ENCODE data around the gene CNN3. TPM values are rescaled to one million over a fixed set of nuclear protein-coding genes. Genes with fewer than 3 reads are reported as not detected.
A peak's percentile ranks its signal among the peaks of the same experiment; 100 is the strongest.

CNN3 gene
- total RNA-seq, 1 donor, result 316 TPM

DNA sequence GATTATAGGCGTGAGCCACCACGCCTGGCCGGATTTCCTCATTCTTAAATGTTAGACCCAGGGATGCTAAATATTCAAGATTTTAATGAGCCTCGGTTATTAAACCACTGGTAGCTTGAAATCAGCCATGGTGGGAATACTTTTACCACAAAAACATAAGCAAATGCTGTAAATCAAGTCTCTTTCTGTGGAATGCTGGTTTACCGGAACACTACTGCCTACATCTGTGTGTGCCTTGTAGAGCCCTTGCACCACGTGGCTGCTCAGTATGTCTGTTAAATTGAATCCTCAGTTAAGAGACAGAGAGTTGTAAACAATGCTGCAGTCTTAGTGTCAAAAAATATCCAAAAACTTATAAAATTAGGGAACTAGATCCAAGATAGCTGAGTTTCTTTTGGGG, 26.8 kb upstream of the CNN3 start:
- DNase-seq (ENCODE audit: insufficient read length, low spot score, missing footprints), result no peak
- Histone ChIP-seq H2AFZ (ENCODE audit: low read length) (peak overlapping the region; percentile 39), H3K27me3 (ENCODE audit: insufficient read depth, low read length) (no peaks in the 10 kb centered on the region), H3K4me2 (ENCODE audit: insufficient read depth, low read length) (no peak overlapping the region), H3K9me3 (ENCODE audit: low read depth, low read length) (no peaks in the 10 kb centered on the region), H3K79me2 (ENCODE audit: insufficient read depth, low read length) (no peaks in the 10 kb centered on the region), H4K20me1 (ENCODE audit: insufficient read depth, low read length) (no peaks in the 10 kb centered on the region), H3K4me1 (ENCODE audit: insufficient read depth, low read length) (peaks cover 16% of the 10 kb centered on the region), H3K4me3 (ENCODE audit: insufficient read depth, low read length) (no peak overlapping the region), H3K27ac (ENCODE audit: low read depth, low read length) (no peak overlapping the region), H3K36me3 (ENCODE audit: insufficient read depth, low read length) (no peaks in the 10 kb centered on the region)
- TF ChIP-seq, protein P1, sequence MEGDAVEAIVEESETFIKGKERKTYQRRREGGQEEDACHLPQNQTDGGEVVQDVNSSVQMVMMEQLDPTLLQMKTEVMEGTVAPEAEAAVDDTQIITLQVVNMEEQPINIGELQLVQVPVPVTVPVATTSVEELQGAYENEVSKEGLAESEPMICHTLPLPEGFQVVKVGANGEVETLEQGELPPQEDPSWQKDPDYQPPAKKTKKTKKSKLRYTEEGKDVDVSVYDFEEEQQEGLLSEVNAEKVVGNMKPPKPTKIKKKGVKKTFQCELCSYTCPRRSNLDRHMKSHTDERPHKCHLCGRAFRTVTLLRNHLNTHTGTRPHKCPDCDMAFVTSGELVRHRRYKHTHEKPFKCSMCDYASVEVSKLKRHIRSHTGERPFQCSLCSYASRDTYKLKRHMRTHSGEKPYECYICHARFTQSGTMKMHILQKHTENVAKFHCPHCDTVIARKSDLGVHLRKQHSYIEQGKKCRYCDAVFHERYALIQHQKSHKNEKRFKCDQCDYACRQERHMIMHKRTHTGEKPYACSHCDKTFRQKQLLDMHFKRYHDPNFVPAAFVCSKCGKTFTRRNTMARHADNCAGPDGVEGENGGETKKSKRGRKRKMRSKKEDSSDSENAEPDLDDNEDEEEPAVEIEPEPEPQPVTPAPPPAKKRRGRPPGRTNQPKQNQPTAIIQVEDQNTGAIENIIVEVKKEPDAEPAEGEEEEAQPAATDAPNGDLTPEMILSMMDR (IDR thresholded peaks at IDR 0.05; ENCODE audit: extremely low read depth, low read depth, low read length), result no peak

DNA sequence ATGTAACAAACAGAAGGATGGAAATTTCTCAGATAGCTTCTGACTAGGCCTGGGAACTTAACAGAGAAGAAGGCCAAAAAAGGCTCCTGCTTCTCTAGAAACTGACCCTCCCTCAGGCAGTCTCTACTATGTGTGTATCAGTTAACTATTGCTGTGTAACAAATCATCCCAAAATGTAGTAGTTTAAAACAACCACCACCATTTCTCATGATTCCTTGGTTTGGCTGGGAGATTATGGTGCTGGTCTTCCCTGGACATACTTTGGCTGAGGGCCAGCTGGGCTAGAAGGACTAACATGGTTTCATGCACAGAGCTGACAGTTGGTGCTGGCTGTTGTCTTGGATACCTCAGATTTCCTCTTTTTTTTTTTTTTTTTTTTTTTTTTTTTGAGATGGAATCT, 26.2 kb upstream of the CNN3 start:
- H3K36me3 ChIP-seq (ENCODE audit: insufficient read depth, low read length), result no peaks in the 10 kb centered on the region
- H3K4me2 ChIP-seq (ENCODE audit: insufficient read depth, low read length), result no peak overlapping the region
- H3K27me3 ChIP-seq (ENCODE audit: insufficient read depth, low read length), result no peaks in the 10 kb centered on the region
- peaks cover 16% of the 10 kb centered on the region for H3K4me1 ChIP-seq (ENCODE audit: insufficient read depth, low read length)
- H2AFZ ChIP-seq (ENCODE audit: low read length), result no peak overlapping the region
- no peaks in the 10 kb centered on the region for H3K9me3 ChIP-seq (ENCODE audit: low read depth, low read length)
- TF ChIP-seq, protein P1 (IDR thresholded peaks at IDR 0.05; ENCODE audit: extremely low read depth, low read depth, low read length), result no peak
- H3K79me2 ChIP-seq (ENCODE audit: insufficient read depth, low read length), result no peaks in the 10 kb centered on the region
- no peak overlapping the region for H3K4me3 ChIP-seq (ENCODE audit: insufficient read depth, low read length)
- DNase-seq (ENCODE audit: insufficient read length, low spot score, missing footprints), result no peak
- no peak overlapping the region for H3K27ac ChIP-seq (ENCODE audit: low read depth, low read length)
- H4K20me1 ChIP-seq (ENCODE audit: insufficient read depth, low read length), result no peaks in the 10 kb centered on the region

DNA sequence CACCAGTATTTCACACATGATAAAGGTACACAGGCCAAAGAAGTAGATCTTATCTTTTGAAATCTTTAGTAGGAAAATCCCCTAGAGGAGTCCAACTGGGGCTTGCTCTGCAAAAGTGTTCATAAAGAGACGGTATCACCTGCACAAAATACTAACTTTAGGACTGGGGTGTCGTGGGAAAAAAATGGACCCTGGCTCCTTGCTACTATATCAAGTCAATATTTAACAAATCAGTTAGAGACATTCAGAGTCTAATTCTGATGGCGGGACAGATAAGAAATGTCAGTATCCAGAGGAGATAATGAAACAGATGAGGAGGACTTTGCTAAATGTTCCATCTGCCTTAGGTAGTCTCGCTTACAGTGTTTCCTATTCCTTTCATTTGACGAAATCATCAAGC, 25.6 kb upstream of the CNN3 start:
- TF ChIP-seq, protein P1 (IDR thresholded peaks at IDR 0.05; ENCODE audit: extremely low read depth, low read depth, low read length), result no peak
- Histone ChIP-seq H2AFZ (ENCODE audit: low read length) (no peak overlapping the region), H3K9me3 (ENCODE audit: low read depth, low read length) (no peaks in the 10 kb centered on the region), H3K27ac (ENCODE audit: low read depth, low read length) (no peak overlapping the region), H3K27me3 (ENCODE audit: insufficient read depth, low read length) (no peaks in the 10 kb centered on the region), H3K4me3 (ENCODE audit: insufficient read depth, low read length) (no peak overlapping the region), H3K4me1 (ENCODE audit: insufficient read depth, low read length) (peaks cover 16% of the 10 kb centered on the region), H4K20me1 (ENCODE audit: insufficient read depth, low read length) (no peaks in the 10 kb centered on the region), H3K36me3 (ENCODE audit: insufficient read depth, low read length) (no peaks in the 10 kb centered on the region), H3K79me2 (ENCODE audit: insufficient read depth, low read length) (no peaks in the 10 kb centered on the region), H3K4me2 (ENCODE audit: insufficient read depth, low read length) (no peak overlapping the region)
- no peak for DNase-seq (ENCODE audit: insufficient read length, low spot score, missing footprints)

DNA sequence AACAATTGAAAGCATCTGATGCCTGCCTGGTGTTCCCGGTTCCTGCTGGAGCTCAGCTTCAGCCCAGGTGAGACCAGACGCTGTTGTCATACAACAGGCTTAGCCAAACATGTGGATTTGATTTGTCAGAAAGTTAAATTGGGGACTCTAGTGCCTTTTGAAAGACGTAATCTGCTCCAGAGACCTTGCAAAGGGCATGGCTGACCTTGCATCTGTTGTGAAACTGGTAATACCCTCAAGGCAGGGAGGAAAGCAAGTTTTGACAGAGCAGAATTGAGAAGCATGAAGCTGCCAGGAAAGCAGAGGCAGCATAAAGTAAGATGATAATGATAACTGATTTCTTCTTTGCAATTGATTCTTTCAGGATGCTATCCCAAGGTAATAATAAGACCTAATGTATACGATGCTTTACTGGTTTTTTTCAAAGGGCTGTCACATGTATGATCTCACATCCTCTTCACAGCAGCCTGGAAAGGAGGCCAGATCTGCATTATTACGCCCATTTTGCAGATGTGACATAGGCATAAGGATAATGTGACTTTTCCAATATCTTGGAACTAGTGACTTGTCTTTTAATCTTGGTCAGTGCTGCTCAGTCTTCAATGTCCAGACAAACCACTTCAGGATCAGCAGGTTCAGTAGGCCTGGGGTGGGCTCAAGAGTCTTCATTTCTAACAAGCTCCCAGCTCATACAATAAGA, 24.7 kb upstream of the CNN3 start:
- no peak overlapping the region for H3K4me2 ChIP-seq (ENCODE audit: insufficient read depth, low read length)
- no peaks in the 10 kb centered on the region for H3K79me2 ChIP-seq (ENCODE audit: insufficient read depth, low read length)
- TF ChIP-seq, protein P1 (IDR thresholded peaks at IDR 0.05; ENCODE audit: extremely low read depth, low read depth, low read length), result no peak
- H3K9me3 ChIP-seq (ENCODE audit: low read depth, low read length), result no peaks in the 10 kb centered on the region
- no peak for DNase-seq (ENCODE audit: insufficient read length, low spot score, missing footprints)
- H3K4me3 ChIP-seq (ENCODE audit: insufficient read depth, low read length), result no peak overlapping the region
- no peaks in the 10 kb centered on the region for H3K36me3 ChIP-seq (ENCODE audit: insufficient read depth, low read length)
- H3K4me1 ChIP-seq (ENCODE audit: insufficient read depth, low read length), result peaks cover 24% of the 10 kb centered on the region
- no peaks in the 10 kb centered on the region for H3K27me3 ChIP-seq (ENCODE audit: insufficient read depth, low read length)
- H4K20me1 ChIP-seq (ENCODE audit: insufficient read depth, low read length), result no peaks in the 10 kb centered on the region
- H2AFZ ChIP-seq (ENCODE audit: low read length), result no peak overlapping the region
- H3K27ac ChIP-seq (ENCODE audit: low read depth, low read length), result no peak overlapping the region

Measured in osteoblast (primary cell).